ENCODE results near the gene RNF144B. TPM values are rescaled to one million over a fixed set of nuclear protein-coding genes. Genes with fewer than 3 reads are reported as not detected.

RNF144B gene
- total RNA-seq, 1 experiment from 2014 or later = 8.2 TPM

GRCh38 chr6:18485660-18486435 is 98.7 kb downstream of the RNF144B start (continued):
- TF ChIP-seq STAT6 (CRISPR knock-in tag; conservative IDR thresholded peaks at IDR 0.05; ENCODE audit: low read depth) (no peak), NR2C2 (CRISPR knock-in tag; IDR thresholded peaks at IDR 0.05) (no peak), PRDM15 (CRISPR knock-in tag; IDR thresholded peaks at IDR 0.05) (no peak), ATF6 (CRISPR knock-in tag; IDR thresholded peaks at IDR 0.05) (no peak), ZNF416 (CRISPR knock-in tag; IDR thresholded peaks at IDR 0.05) (no peak)

GRCh38 chr6:18488004-18488403 is 100.9 kb downstream of the RNF144B start:
- Mint-ChIP-seq H3K27ac (no peak overlapping the region; the same call in 1 of the 2 replicates), H3K4me3 (no peak overlapping the region), H3K36me3 (no peaks in the 10 kb centered on the region), H3K27me3 (ENCODE audit: low read depth) (no peaks in the 10 kb centered on the region), H3K9me3 (no peaks in the 10 kb centered on the region), H3K4me1 (peaks cover 31% of the 10 kb centered on the region)
- TF ChIP-seq TP53 (CRISPR knock-in tag; IDR thresholded peaks at IDR 0.05) = no peak
- no peak for TF ChIP-seq ZNF317 (CRISPR knock-in tag; IDR thresholded peaks at IDR 0.05; ENCODE audit: borderline replicate concordance, low read depth)
- TF ChIP-seq MYBL2 (CRISPR knock-in tag; IDR thresholded peaks at IDR 0.05) = no peak
- TF ChIP-seq ATF1 (CRISPR knock-in tag; IDR thresholded peaks at IDR 0.05) = no peak
- no peak for TF ChIP-seq ATF6 (CRISPR knock-in tag; IDR thresholded peaks at IDR 0.05)
- no peak for TF ChIP-seq GTF2I (CRISPR knock-in tag; conservative IDR thresholded peaks at IDR 0.05)
- POLR2A ChIA-PET = interaction anchor here (0.6 kb wide), 1 partner anchor 744 kb away, joined by 5 read pairs; no protein-coding TSS in a partner anchor
- no peak for ATAC-seq
- DNase-seq (ENCODE audit: low spot score) = no peak
- CTCF ChIA-PET = no interaction called here

Data from WTC11 (cell line).